Activated gamma-delta T cell treated with Interleukin-2 at 50 U/mL for 16 hours (primary cell): ENCODE data around the gene PGGT1B.
"Not testable (repeated sequence)": the region's sequence is repeated elsewhere in the genome, so short reads cannot be mapped to it uniquely, and the experiment has no call there.

Experiments
- DNase-seq: peaks from one replicate; pipeline ENCODE4 v3.0.0-alpha.2; 2020

Gene PGGT1B

DNA sequence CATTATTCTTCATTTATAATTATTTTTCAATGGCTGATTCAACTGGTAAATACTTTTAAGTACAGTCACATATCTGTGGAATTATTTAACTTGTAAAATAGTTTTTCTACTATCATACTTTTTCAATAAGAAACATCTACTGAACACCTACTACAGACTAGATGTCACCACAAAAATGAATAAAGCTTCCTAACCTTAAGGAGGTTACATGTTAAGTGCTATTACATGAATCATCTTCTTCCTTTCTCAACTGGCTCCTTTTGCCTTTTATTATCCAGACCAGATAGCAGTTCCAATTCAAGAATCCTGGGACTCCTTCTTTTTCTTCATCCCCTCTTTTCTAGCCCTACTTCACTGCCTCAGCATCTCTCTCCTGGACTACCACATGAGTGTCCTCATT is 4.7 kb downstream of the PGGT1B start:
- no peak for DNase-seq

DNA sequence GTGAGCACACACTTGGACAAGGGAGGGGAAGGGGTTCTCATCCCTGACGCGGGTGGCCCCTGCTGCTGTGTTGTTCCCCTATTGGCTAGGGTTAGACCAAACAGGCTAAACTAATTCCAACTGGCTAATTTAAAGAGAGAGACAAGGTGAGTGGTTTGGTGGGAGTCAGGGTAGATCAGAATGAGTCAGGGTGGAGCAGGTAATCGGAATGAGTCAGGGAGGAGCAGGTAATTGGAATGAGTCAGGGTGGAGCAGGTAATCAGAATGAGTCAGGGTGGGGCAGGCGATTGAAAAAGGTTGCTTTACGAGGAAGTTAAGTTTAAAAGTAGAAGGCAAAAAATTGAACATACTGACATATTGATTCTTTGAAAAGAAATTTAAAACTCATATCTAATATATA is 13.3 kb downstream of the PGGT1B start:
- not testable (repeated sequence) for DNase-seq

DNA sequence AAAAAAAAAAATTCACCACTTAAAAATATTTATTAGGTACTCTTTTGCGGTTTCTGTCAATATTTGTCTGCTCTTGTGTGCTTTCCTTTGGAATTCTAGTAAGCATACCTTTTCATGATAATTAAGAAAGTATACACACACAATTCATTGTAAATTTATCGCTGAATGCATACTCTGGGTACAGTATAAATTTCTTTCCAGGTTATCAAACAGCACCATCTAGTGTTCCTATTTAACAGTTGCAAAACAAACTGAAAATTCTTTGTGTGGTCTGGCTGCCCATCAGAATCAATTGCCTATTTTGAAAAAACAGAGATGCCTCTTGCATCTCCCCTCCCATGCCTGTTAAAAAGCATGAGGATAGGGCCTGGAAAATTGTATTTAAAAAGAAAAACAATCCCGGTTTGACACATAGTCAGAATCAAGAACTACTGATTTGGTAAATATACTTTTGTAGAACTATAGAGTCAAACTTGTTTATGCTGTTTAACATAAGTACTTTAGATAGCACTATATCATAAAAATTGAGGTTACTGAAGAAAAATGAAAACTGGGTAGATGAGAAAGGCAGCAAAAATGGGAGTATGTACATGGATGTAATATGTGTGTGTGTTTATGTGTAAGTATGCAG is 16.2 kb downstream of the PGGT1B start:
- no peak for DNase-seq

DNA sequence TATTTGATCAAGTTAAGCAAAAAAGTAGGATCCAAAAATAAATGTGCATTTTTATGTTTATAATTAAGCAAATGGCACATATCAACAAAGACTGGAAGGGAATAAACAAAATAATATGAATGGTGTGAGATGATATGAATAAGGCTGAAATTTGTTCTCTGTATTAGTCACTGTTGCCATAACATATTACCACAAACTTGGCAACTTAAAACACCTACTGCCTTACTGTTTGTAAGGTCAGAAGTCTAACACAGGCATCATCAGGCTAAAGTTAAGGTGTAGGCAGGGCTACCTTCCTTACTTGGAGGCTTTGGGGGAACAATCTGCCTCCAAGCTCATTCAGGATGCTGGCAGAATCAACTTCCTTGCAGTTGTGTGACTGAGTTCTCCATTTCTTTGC is 19.3 kb downstream of the PGGT1B start:
- DNase-seq = no peak

DNA sequence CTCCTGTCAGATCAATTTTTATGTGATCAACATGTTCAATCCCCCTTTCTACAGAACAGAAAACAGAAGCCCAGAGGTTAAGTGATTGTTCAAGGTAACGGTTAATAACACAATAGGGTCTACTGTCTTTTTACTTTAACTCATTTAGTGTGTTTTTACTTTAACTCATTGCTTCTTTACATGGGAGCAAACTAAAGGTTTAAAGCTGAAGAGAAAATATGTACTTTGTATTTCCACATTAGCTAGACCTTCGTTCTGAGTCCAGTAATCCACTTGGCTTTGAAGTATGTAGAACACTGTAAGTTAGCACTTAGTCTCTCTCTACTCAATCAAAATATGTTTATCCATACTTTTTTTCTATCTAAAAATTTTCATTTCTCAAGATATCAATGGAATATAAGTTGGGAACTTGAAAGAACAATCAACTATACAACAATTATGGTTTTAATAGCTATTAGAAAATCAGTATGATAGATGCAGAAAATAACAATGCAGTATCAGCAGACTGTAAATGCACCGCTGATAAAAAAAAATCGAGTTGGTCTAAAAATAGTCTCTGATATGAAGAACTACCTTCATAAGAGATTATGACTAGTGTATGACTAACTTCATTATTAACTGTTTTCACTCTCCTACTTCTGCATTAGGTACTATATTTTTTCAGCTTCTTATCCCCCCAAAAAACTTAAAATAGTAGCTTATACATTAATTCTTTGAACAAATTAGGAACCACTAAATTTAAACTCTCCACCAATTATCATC is 20.6 kb downstream of the PGGT1B start:
- no peak for DNase-seq

DNA sequence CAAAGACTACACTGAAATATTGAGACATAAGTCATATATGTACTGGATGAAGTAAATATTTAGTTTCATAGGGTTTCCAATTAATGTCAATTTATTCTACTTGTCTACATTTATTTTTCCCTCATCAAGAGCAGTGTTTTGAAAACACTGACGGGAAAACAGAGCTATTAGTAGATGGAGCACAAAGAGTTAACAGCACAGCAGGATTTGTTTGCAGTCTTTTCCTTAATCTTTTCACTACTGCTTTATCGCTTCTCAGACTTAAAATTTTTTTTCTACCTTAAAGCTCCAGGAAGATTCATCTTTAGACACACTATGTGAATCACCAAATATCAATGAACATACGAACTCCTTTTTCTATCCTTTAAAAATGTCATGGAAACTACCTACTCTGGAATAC is 25.6 kb downstream of the PGGT1B start:
- DNase-seq = no peak

DNA sequence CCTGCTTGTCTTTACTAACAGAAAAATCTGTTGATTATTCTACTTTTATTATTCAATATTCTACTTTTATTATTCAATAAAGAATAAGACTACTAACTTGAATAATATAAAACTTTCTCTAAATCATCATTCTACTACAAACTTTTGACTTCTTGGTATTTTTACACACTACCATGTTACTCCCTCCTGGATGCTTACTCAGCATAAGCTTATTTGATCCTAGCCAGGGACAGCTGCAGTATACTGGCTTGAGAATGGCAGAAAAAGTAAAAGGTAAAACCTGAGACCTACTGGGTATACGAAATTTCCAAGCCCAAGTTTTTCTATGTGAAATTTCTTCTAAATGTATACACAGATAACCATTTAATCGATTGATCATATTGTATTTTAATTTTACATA is 26.1 kb downstream of the PGGT1B start:
- DNase-seq = no peak

DNA sequence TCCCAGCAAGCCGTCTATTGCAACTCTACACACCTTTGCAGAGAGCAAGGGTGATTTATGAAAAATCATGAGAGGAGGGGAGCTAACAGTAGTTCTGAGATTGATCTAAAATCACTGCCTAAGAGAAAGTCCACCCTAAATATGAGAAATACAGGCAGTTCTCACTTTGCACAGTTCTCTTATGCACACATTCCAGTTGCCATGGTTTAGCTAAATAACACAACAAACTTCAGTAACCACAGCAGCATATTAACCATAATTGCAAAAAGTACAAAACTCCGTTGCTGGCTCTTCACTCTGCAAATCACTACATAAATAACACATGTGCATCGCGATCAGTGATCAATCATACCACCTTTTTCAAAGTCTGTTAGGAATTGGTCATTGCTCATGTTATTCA is 31.1 kb downstream of the PGGT1B start:
- DNase-seq = no peak

DNA sequence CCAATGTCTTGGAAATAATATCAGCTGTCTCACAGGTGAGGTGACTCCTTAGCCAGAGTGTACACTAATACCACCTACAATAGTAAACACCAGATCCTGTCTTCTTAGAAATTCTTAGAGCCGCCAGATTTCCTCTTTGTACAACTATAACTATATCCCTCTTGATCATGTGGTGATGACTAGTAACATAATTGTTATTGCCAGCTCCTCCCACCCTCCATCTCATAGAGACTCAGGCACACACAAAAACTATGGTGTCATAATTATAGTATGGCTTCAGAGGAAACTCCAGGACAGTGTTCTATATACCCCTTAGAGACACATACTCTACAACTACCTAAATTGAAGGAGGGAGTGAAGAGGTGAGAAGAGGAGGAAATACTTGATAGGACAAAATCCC is 33.1 kb downstream of the PGGT1B start:
- DNase-seq = no peak

DNA sequence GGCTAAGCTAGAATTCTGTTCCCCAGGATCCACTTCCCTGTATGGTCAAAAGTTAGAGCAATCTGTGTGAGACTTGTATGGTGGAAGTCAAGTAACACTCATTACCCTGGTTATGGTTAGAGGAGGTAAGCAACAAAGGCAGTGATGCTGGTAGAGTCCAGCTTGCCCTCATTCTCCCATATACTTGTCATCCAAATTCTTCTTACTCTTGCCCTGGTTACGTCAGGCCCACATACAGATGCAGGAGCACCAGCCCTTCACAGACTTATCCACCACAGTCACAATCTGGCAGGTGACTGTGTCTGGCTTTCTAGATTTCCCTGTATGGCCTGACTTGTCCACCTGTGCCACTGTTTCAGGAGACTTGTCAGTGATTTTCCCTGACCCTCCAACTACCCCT is 35.4 kb downstream of the PGGT1B start:
- no peak for DNase-seq

DNA sequence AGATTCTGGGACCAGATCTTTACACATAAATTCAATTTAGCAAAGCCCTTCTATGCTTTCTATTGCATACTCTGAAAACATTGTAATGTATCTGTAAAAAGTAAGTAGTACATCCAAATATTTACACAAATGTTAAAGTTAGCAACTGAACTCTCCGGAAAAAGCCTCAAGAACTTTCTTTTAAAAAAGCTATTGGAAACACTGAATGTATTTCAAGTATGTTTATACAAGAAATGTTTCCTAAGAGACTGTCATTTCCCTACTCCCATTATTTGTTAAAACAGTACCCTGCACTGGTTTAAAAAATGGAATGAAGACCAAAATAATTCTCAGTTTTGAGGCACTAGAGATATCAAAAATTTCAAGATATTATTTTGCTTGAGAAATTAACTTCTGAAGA is 48.1 kb downstream of the PGGT1B start:
- no peak for DNase-seq

DNA sequence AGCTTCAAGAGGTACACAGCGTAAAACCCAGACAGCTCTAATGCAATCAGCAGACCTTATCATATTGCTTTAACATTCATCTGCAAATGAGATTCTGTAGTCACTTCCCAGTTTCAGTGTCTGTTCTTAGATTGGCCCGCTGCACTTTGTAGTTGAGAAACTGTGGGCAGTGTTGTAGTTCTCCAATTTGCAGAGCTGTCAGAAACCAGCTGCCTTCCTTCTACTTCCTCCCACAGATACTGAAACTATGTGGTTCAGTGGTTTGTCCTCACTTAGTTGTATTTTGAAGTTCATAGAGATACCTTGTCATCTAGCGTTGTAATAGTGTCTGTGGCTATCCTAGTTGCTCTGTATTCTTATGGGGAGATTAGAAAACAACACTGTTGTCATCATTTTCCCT is 53.4 kb downstream of the PGGT1B start:
- DNase-seq = no peak

DNA sequence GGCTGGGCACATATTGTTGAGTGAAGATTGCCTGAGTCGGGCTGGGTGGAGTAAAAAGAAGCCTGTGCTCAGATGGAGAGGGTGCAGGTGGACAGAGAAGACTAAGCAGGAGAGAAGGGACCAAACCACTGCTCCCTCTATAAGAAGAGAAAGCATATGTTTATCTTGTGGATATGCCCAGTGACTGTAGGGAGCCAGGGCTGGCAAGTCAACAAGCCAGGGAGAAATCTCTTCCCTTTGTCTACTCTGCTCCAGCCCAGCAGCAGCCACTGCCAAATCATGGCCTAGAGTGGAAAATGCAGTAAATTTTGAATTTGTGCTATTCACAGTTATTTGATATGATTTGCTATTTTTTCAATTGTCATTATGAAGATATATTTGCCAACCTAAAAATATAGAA is 59.7 kb downstream of the PGGT1B start:
- DNase-seq = no peak

DNA sequence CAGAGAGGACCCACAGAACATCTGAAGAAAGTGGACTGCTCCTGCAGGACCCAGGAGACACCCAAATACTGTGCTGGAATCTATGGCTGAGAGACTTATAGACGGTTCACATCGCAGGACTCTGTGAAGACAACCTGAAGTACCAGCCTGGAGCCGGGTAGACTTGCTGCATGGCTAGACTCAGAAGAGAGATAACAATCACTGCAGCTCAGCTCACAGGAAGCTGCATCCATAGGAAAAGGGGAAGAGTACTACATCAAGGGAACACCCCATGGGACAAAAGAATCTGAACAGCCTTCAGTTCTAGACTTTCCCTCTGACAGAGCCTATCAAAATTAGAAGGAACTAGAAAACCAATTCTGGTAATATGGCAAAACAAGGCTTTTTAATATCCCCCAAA is 66.5 kb downstream of the PGGT1B start:
- DNase-seq = no peak

DNA sequence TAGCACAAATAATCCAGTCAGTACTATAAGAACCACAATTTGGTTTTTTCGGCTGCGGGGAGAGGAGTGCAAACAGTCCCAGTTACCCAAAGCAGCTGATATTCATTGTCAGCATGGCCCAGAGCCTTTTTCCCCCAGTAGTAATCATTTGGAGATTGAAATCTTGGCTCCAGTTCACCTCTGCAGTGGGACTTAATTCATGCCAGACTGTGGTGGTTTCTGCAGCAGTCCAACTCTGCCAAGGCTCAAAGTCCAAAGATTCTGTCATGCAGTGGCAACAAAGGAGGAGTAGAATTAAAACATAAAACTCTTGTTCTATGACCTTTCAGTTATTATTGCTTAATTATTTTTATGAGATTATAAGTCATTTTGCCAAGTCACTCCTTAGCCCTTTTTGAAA is 68.0 kb downstream of the PGGT1B start:
- DNase-seq = no peak

DNA sequence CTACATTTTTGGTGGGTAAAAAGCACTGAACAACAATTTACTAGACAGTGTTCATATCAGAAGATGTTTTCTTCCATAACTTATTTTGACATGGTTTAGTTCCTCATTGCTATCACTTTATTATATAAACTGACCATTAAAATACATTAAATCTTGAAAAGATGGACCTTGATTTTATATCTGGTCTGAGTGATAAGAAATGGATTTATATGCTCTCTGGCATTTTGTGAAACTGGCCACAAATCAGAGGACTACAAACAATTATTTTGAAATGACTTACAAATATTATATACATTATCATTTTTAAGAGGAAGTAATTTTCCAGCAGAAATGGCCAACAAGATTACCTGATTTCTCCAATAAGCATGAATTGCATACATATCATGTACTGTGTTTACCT is 69.4 kb downstream of the PGGT1B start:
- DNase-seq = no peak

DNA sequence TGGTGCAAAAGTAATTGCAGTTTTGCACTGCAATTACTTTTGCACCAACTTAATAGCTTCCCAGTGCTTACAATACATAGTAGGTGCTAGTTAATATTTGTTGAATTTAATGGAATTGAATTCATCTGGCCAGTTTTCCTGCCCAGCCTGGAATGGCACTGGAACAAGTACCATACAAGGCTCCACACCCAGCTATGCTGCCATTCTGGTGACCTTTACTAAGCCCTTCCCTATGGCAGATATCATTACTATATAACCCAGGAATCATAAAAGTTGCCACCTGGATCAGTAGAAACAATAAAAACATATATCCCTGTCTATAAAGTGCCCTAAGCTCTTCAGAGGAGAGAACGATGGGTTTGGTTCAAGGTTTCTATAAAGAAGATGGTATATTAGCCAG is 70.6 kb downstream of the PGGT1B start:
- DNase-seq = no peak

DNA sequence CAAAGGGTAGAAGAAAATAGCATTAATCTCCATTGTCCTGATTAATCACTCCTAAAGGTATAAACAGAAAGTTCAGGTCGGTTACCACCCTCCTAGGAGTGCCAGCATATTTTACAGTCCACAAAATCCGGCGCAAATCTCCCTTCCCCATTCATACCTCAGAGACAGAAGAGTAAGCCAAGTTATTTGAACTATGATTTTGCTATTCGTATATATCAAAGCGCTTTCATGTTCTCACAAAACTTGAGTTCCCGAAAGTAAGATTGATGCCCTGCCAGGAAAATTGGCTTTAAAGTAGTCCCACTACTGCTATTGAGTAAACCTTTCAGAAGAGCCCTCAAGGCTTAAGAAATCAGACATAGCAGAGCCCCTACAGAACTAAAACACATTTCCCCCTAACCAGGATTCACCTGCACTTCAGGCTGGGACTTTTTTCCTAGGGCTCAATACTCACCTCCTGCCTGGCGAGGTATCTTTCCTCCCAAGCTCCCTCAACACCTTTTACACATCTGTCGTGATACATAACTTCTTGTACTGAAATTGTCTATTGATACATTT is 71.1 kb downstream of the PGGT1B start:
- no peak for DNase-seq

DNA sequence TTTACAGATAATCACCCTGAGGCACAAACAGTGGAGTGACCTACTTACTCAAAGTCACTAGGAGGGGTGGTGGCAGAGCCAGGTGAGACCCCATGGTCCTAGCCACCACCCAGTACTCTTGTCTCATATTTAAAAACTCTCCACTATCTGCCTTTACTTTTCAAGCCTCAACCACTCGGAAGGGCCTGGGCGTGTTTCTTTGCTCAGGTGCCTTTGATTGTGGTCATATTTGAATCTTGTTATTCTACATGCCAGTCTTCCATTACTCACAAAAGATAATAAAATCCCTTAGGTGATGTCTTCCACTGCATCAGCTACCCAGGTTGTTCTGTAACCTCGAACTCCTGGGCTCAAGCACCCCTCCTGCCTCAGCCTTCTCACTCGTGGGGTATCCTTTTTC is 72.3 kb downstream of the PGGT1B start:
- DNase-seq = no peak

DNA sequence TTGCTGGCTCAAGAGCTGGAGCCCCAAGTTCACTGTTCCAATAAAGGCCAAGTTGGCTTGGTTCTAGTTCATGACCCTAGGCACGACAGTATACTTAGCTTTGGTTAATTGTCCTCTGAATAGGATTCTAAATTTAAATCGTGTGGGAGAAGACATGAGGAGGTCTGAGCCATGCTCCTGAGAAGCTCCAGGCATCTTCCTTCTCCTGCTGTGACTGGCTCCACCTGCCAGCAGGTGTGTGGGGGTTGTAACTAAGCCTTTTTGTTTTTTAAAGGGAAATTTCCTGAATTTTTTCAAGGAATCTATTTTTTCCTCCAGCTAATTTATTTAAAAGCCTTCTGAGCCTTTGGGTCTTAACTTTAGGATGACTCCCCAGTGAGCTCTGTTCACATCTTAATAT is 72.8 kb downstream of the PGGT1B start:
- DNase-seq = no peak

DNA sequence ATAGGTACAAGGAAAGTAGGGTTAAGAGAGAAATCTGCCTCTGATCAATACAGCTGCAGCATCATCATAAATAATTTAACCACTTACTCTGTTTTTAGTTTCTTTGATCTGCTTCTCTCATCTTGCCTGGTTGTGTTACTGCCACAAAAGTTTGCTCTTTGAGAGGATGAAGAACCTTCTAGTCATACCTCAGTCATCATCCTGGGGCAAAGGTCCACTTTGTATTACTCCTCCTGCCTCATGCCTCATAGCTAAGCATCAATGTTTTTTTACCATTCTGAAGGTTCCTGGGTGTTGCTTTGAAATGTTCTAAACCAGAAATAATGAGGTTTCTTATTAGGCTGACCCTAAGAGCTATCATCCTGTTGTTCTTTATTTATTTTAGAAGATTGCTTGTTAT is 75.9 kb downstream of the PGGT1B start:
- no peak for DNase-seq

DNA sequence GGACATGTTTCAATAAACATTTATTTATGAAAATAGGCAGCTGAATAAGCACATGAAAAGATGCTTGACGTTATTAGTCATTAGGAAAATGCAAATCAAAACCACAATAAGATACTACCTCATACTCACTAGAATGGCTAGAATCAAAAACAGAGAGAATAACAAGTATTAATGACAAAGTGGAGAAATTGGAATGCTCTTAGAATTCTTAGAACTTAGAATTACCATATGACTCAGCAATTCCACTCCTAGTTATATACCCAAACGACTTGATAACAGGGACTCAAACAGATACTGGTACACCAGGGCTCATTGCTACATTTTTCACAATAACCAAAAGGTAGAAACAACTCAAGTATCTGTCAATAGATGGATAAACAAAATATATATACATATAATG is 77.9 kb downstream of the PGGT1B start:
- no peak for DNase-seq

DNA sequence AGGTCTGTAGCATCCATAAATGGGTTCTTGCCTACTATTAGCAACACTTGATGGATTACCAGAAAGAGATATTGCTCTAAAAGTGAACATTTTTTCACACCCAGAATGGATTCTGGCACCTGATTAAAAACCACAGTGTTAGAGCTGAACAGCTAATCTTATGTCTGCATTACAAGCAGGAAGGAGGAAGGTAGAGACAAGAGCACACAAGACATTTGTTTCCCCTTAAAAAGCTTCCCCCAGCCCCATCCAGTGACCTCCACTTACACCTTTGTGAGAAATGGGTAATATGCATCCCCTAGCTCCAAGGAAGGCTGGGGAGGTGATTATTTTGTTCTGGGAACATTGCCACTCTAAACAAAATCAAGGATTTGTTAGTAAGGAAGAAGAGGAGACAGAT is 80.9 kb downstream of the PGGT1B start:
- DNase-seq = no peak

DNA sequence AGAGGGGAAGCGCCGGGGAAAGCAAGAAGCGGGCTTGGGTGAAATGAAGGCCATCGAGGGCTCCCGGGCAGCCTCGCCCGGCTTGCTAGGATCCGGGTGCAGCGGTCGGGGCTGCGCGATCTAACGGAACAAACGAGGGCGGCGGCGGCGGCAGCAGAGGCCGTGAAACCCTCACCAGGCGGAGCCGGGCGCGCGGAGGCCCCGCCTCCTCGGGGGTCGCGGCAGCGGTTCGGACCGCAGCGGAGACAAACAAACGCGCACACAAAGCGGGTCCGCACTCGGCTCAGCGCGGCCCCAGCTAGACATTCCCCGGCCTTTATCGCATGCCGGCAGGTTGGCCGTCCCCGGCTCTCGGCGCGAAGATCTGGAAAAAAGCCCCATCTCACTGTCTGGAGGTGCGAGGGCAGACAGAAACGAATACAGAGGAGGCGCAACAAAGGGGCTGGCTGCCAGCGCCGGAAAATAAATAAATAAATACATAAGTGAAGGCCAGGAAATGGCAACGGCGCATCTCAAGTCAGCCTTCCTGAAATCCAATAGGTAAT is 82.4 kb downstream of the PGGT1B start:
- DNase-seq = no peak
